ENCODE data around the gene RNF149. TPM values are rescaled to one million over a fixed set of nuclear protein-coding genes. Genes with fewer than 3 reads are reported as not detected.

Gene RNF149
- total RNA-seq, 2 experiments from 2014 or later = 48.7 to 53.2 TPM

GRCh38 chr2:101341421-101341820, 32.9 kb upstream of the RNF149 start:
- intact Hi-C loops (cut with micrococcal nuclease) = loop anchor here (5.0 kb wide), 2 partner anchors 46 to 486 kb away; partner anchors contain the start of gene CREG2
- no peaks in the 10 kb centered on the region for H3K9me3 Mint-ChIP-seq
- TF ChIP-seq, protein P1, sequence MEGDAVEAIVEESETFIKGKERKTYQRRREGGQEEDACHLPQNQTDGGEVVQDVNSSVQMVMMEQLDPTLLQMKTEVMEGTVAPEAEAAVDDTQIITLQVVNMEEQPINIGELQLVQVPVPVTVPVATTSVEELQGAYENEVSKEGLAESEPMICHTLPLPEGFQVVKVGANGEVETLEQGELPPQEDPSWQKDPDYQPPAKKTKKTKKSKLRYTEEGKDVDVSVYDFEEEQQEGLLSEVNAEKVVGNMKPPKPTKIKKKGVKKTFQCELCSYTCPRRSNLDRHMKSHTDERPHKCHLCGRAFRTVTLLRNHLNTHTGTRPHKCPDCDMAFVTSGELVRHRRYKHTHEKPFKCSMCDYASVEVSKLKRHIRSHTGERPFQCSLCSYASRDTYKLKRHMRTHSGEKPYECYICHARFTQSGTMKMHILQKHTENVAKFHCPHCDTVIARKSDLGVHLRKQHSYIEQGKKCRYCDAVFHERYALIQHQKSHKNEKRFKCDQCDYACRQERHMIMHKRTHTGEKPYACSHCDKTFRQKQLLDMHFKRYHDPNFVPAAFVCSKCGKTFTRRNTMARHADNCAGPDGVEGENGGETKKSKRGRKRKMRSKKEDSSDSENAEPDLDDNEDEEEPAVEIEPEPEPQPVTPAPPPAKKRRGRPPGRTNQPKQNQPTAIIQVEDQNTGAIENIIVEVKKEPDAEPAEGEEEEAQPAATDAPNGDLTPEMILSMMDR (IDR thresholded peaks at IDR 0.05) = no peak
- peak; percentile 85 for ATAC-seq
- H3K4me3 Mint-ChIP-seq = no peak overlapping the region
- no peak overlapping the region for H3K27ac Mint-ChIP-seq
- DNase-seq = peak; percentile 72
- no peaks in the 10 kb centered on the region for H3K36me3 Mint-ChIP-seq (ENCODE audit: low read depth)
- ChIA-PET CTCF (interaction anchor here (0.6 to 5.4 kb wide), 44 partner anchors 10 to 541 kb away, joined by 3 to 60 read pairs (median 4); partner anchors contain the start of gene CREG2), POLR2A (interaction anchor here (1.5 kb wide), 1 partner anchor 33 kb away, joined by 4 read pairs; the partner anchor contains the start of gene RNF149)
- no peaks in the 10 kb centered on the region for H3K27me3 Mint-ChIP-seq
- peaks cover 22% of the 10 kb centered on the region for H3K4me1 Mint-ChIP-seq (ENCODE audit: low read depth)

- DNase-seq (no peak), ATAC-seq (no peak)
- no peak overlapping the region for H3K27ac Mint-ChIP-seq
- H3K27me3 Mint-ChIP-seq = no peaks in the 10 kb centered on the region
- intact Hi-C loops (cut with micrococcal nuclease) = loop anchor here (5.0 kb wide), 2 partner anchors 47 to 487 kb away; partner anchors contain the start of gene CREG2
- no peak overlapping the region for H3K4me3 Mint-ChIP-seq
- H3K36me3 Mint-ChIP-seq (ENCODE audit: low read depth) = no peaks in the 10 kb centered on the region
- H3K4me1 Mint-ChIP-seq (ENCODE audit: low read depth) = peaks cover 22% of the 10 kb centered on the region
- TF ChIP-seq, protein P1 (IDR thresholded peaks at IDR 0.05) = no peak
- ChIA-PET POLR2A (no interaction called here), CTCF (interaction anchor here (1.4 to 5.4 kb wide), 4 partner anchors 9 to 47 kb away, joined by 5 to 60 read pairs (median 37); partner anchors contain the start of gene CREG2)
- no peaks in the 10 kb centered on the region for H3K9me3 Mint-ChIP-seq
These were observed 31.6 kb upstream of the RNF149 start for GRCh38 chr2:101340141-101340551.

GRCh38 chr2:101339266-101339880, 30.9 kb upstream of the RNF149 start:
- POLR2A ChIA-PET = no interaction called here
- ATAC-seq = no peak
- intact Hi-C loops (cut with micrococcal nuclease) = no loop called here
- CTCF ChIA-PET = interaction anchor here (1.4 to 5.4 kb wide), 4 partner anchors 8 to 48 kb away, joined by 5 to 60 read pairs (median 37); partner anchors contain the start of gene CREG2
- Mint-ChIP-seq H3K36me3 (ENCODE audit: low read depth) (no peaks in the 10 kb centered on the region), H3K4me3 (no peak overlapping the region), H3K9me3 (no peaks in the 10 kb centered on the region), H3K27ac (no peak overlapping the region), H3K27me3 (no peaks in the 10 kb centered on the region), H3K4me1 (ENCODE audit: low read depth) (peaks cover 22% of the 10 kb centered on the region)
- TF ChIP-seq, protein P1 (IDR thresholded peaks at IDR 0.05) = no peak
- no peak for DNase-seq

- ChIA-PET POLR2A (no interaction called here), CTCF (interaction anchor here (5.4 kb wide), 1 partner anchor 49 kb away, joined by 51 read pairs; the partner anchor contains the start of gene CREG2)
- Mint-ChIP-seq H3K36me3 (ENCODE audit: low read depth) (no peaks in the 10 kb centered on the region), H3K9me3 (no peaks in the 10 kb centered on the region), H3K4me1 (ENCODE audit: low read depth) (peaks cover 34% of the 10 kb centered on the region), H3K27me3 (no peaks in the 10 kb centered on the region), H3K27ac (no peak overlapping the region), H3K4me3 (no peak overlapping the region)
- ATAC-seq (no peak), DNase-seq (no peak)
- TF ChIP-seq, protein P1 (IDR thresholded peaks at IDR 0.05) = no peak
- intact Hi-C loops (cut with micrococcal nuclease) = no loop called here
These were observed 29.4 kb upstream of the RNF149 start for GRCh38 chr2:101337877-101338276.
